ENCODE data around the gene CD46.

DNA sequence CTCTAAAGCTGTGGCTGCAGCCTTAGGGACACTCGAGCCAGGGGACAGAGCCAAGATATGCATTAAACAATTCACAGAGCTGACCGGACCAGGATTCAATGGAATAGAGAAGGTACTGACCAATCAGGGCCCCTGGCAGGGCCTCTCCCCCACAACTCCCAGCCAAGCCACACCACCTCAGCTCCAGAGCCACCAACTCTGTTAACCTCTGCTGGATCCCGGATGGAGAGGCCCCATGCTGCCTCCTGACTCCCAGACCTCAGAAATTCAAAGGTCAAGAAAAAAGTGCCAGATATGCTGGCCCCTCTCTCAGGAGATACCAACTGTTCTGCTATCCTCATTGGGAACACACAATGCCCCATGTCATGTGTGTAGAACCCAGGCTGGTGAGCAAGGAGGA, 62.1 kb downstream of the CD46 start:
- TF ChIP-seq, protein P1, sequence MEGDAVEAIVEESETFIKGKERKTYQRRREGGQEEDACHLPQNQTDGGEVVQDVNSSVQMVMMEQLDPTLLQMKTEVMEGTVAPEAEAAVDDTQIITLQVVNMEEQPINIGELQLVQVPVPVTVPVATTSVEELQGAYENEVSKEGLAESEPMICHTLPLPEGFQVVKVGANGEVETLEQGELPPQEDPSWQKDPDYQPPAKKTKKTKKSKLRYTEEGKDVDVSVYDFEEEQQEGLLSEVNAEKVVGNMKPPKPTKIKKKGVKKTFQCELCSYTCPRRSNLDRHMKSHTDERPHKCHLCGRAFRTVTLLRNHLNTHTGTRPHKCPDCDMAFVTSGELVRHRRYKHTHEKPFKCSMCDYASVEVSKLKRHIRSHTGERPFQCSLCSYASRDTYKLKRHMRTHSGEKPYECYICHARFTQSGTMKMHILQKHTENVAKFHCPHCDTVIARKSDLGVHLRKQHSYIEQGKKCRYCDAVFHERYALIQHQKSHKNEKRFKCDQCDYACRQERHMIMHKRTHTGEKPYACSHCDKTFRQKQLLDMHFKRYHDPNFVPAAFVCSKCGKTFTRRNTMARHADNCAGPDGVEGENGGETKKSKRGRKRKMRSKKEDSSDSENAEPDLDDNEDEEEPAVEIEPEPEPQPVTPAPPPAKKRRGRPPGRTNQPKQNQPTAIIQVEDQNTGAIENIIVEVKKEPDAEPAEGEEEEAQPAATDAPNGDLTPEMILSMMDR (IDR thresholded peaks at IDR 0.05), result no peak
- TF ChIP-seq POLR2A (IDR thresholded peaks at IDR 0.05), result no peak

All from testis (tissue), 2 donors.